Pancreas (tissue), 10 donors: ENCODE data around the gene SNTA1. TPM values are rescaled to one million over a fixed set of nuclear protein-coding genes. Genes with fewer than 3 reads are reported as not detected.

ENCODE experiments used
- ATAC-seq, 4 donors: fragments of 200-7000 bp; cut with Tn5 transposase; one replicate each; pipeline versions ENCODE4 v1.8.0 to v1.9.1; 2020; ENCODE audit warnings: mild to moderate bottlenecking in 4 of 4, moderate library complexity in 4 of 4
- DNase-seq, 6 donors: peaks; one replicate each; pipeline ENCODE4 v3.0.0-alpha.2; 2020
- FAIRE-seq: peaks from 2 replicates; lab custom pipeline; 2012; peaks lifted over from hg19 to GRCh38; lab: Jason Lieb, UNC
- H3K27ac ChIP-seq, 4 donors: fragments of 200-600 bp; sonication (generic); 1 replicate in 3 of 4; 2 replicates in 1 of 4; pipeline versions ENCODE4 v1.5.0 to v1.8.0; 2020
- H3K27me3 ChIP-seq, 4 donors: fragments of 200-600 bp; one replicate each; pipeline ENCODE4 v1.8.0; 2021
- H3K36me3 ChIP-seq, 3 donors: fragments of 200-600 bp; sonication (generic) in 1 of 3; one replicate each; pipeline versions ENCODE4 v1.5.0 to v1.8.0; 2020 to 2021
- H3K4me1 ChIP-seq, 3 donors: fragments of 200-600 bp; one replicate each; pipeline ENCODE4 v1.8.0; 2021
- H3K4me3 ChIP-seq, 4 donors: fragments of 200-600 bp; sonication (generic) in 2 of 4; one replicate each; pipeline versions ENCODE4 v1.5.0 to v1.8.0; 2020 to 2021
- H3K9me3 ChIP-seq, 4 donors: fragments of 200-600 bp; one replicate each; pipeline ENCODE4 v1.8.0; 2021
- CTCF ChIP-seq, 4 donors: fragments of 200-600 bp; sonication (generic) in 3 of 4; IDR thresholded peaks; one replicate each; pipeline versions ENCODE4 v1.5.0 to v1.8.0; 2021; ENCODE audit warnings: antibody characterized with exemption in 4 of 4
- WGBS, 2 donors: extraction: QIAGEN DNeasy Blood & Tissue Kit; methylation state at CpG; one replicate each; pipeline ENCODE4 v1.1.7; 2013; 5-methylcytosine and 5-hydroxymethylcytosine counted together
- intact Hi-C, 3 donors: fragments of 100-400 bp; cut with DNase I; formaldehyde crosslinking; loops; one replicate each; pipeline versions ENCODE4 v1.11.1 to v1.14.2; 2022
- polyA plus RNA-seq, 2 donors: library from polyadenylated mRNA; stranded (reverse); fragments of 200-250 nt; gene quantifications; one replicate each; pipeline ENCODE4 v1.2.3, GENCODE V29; 2013
- total RNA-seq, 6 donors: library from RNA; stranded (reverse); fragmentation: NEBNext Ultra II Directional in 4 of 6; extraction: Animal tissue kit (Norgen Biotek cat#: 25700) in 4 of 6; gene quantifications; one replicate each; pipeline versions ENCODE4 v1.2.1 to v1.2.4, GENCODE V29; 2021 to 2023
- donor health status: healthy with polysubstance abuse.
- donor health status: DM: no; HTN: no; CAD: no; lungs with moderate emphysema.
- donor health status: DM: no; HTN: no; CAD: no.
- donor health status: control.
- donor health status: control.
- donor health status: Bipolar disorder and iron deficiency.
- donor health status: DM: yes; HTN: yes; CAD: no.
- donor health status: DM: no; HTN: no; CAD: no.
- donor health status: DM: no; HTN: no; CAD: no.
- donor health status: DM: yes; HTN: yes; CAD: no.

The SNTA1 gene
- total and polyA plus RNA-seq, 8 donors = 4.2 to 10.9 (median 6.8) TPM

- ATAC-seq = no peak
- TF ChIP-seq CTCF (IDR thresholded peaks at IDR 0.05) = no peak
- 90 to 94% methylated on average over 8 of the region's 8 CpGs for WGBS, 2 donors
Measured at GRCh38 chr20:33412484-33412838, 31.1 kb downstream of the SNTA1 start.

DNA sequence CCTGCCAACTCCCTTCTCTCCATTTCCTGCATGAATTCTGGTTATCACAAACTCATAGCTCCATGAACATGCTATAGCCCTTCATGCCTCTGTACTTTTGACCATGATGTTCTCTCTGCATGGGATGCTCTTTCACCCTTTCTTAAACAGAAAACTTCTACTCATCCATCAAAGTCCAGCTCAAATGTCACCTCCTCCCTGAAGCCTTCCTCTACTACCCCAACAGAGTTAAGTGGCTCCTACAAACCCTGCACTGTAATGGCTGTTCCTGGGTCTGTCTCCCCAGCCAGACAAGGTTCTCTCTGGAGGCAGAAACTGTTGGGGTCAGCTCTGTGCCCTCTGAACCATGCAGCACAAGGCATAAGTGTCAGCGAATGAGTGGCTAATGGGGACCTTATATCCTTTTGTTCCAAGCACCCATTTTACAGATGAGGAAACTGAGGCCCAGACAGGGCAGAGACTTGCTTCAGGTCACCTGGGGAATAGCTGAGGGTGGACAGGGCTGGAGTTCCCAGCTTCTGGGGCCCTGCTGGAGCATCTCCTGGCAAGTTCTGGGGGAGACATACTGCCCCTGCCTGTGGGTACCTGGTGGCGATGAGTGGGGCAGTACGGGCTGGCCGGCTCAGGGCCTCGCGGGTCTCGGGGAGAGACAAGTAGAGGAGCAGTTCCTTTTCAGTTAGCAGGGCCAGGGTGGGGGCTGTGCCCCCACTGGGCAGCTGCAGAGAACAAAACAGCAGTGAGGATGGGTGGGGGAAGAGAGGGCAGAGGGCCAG is 31.7 kb downstream of the SNTA1 start:
- no peak overlapping the region for H3K27ac ChIP-seq
- ATAC-seq = no peak
- H3K27me3 ChIP-seq = no peaks in the 10 kb centered on the region
- H3K4me1 ChIP-seq = no peaks in the 10 kb centered on the region
- intact Hi-C loops = no loop called here
- no peaks in the 10 kb centered on the region for H3K9me3 ChIP-seq
- H3K36me3 ChIP-seq = peaks cover 0 to 5% (median 0%) of the 10 kb centered on the region in 3 donors
- no peak for DNase-seq
- TF ChIP-seq CTCF (IDR thresholded peaks at IDR 0.05) = no peak
- FAIRE-seq = no peak
- WGBS, 2 donors = 93 to 97% methylated on average over 7 of the region's 7 CpGs
- no peak overlapping the region for H3K4me3 ChIP-seq

More at GRCh38 chr20:33412484-33412838, 31.1 kb downstream of the SNTA1 start:
- H3K4me3 ChIP-seq = no peak overlapping the region
- no peak overlapping the region for H3K27ac ChIP-seq
- no peaks in the 10 kb centered on the region for H3K9me3 ChIP-seq
- DNase-seq (no peak), FAIRE-seq (no peak)
- H3K36me3 ChIP-seq = peaks cover 0 to 5% (median 0%) of the 10 kb centered on the region in 3 donors
- H3K27me3 ChIP-seq = no peaks in the 10 kb centered on the region
- no peaks in the 10 kb centered on the region for H3K4me1 ChIP-seq
- intact Hi-C loops = no loop called here

DNA sequence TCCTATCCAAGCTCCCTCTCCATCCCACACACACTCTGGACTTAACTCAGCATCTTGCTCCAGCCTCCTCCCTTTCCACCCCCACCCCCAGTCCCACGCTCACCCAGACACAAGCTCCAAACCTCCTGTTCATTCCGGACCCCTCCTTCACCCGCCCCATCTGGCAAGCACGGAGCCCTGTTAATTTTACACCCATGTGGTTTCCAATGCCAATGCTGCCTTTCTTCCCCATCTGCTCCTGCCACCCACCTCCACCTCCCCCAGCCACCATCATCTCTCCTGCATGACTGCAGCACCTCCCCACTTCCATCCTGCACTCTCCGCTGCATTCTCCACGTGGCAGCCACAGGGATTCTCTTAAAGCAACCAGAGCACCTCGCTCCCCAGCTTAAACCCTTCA is 32.3 kb downstream of the SNTA1 start:
- ATAC-seq (no peak), FAIRE-seq (no peak), DNase-seq (no peak)
- H3K36me3 ChIP-seq = peaks cover 0 to 5% (median 0%) of the 10 kb centered on the region in 3 donors
- no peak for TF ChIP-seq CTCF (IDR thresholded peaks at IDR 0.05)
- no peak overlapping the region for H3K4me3 ChIP-seq
- H3K27me3 ChIP-seq = no peaks in the 10 kb centered on the region
- WGBS, 2 donors = 87 to 89% methylated on average over 7 of the region's 7 CpGs
- no peaks in the 10 kb centered on the region for H3K9me3 ChIP-seq
- intact Hi-C loops = no loop called here
- H3K27ac ChIP-seq = no peak overlapping the region
- H3K4me1 ChIP-seq = no peaks in the 10 kb centered on the region

DNA sequence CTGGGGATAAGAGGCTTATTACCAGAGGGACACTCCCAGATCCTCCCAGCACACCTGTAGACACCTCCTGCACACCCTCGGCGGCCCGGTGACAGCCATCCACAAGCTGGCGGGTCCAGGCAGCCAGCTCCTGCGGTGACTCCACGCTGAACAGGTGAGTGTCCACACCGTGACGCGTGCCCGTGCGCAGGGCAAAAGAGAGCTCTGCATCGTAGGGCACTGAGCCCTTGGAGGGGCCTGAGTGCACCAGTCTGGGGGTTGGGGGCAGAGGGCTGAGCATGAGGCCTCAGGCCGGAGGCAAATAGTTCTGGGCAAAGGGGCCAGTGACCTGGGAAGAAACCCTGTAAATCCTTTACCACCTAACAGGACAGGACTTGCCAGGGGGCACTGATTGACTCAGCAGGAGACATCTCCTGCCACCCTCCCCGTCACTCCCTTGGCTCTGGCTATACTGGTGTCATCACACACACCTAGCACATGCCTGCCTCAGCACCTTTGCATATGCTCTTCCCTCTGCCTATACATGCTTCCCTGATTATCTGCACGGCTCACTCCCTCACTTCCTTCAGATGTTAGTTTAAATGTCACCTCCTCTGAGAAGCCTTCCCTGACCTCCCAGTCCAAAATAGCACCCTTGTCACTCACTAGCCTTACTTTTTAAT is 33.4 kb downstream of the SNTA1 start:
- Histone ChIP-seq H3K27ac (no peak overlapping the region), H3K27me3 (no peaks in the 10 kb centered on the region), H3K4me3 (no peak overlapping the region), H3K9me3 (no peaks in the 10 kb centered on the region), H3K36me3 (peaks cover 0 to 5% (median 0%) of the 10 kb centered on the region in 3 donors), H3K4me1 (no peaks in the 10 kb centered on the region)
- ATAC-seq (no peak), FAIRE-seq (no peak), DNase-seq (peak in 1 of 6 donors; percentile 67)
- WGBS, 2 donors = 95 to 97% methylated on average over 15 of the region's 15 CpGs
- no peak for TF ChIP-seq CTCF (IDR thresholded peaks at IDR 0.05)
- intact Hi-C loops = no loop called here
